GM19467 (cell line): ENCODE measurements around the gene MEIOSIN.
A peak's percentile ranks its signal among the peaks of the same experiment; 100 is the strongest.
"Not testable (repeated sequence)": the region's sequence is repeated elsewhere in the genome, so short reads cannot be mapped to it uniquely, and the experiment has no call there.

Experiments
- ATAC-seq: cut with Tn5 transposase; IDR thresholded peaks from one replicate; pipeline ENCODE4 v1.9.1; 2021; ENCODE audit warnings: mild to moderate bottlenecking, moderate library complexity; ENCODE audit not compliant: unreplicated experiment

MEIOSIN gene

DNA sequence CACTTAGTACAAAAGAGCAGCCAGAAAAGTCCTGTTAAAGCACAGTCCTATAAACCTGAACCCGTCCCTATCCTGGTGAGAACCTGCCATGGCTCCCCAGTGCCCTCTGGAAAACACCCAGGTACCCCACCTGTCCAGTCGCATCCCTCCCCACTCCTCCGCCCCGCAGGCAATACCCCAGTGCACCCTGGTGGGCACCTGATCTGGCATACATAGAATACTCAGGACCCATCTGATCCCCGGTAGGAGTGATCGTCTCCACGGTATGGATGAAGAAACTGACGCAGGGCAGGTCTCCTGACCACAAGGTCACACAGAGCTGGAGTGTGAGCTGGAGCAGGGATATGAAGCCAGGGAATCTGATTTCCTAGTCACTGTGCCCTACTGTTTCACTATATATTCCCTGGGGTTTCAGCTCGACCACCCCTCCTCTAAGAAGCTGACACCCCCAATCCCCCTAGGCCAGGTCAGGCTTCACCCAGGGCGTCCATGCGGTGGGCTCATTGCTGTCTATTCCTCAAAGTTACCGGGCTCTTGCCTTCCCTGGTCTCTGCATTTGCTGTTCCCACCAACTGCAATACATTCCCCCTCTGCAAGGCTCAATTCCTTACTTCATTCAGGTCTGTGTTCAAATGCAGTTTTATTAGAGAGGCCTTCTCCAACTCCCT lies 15.1 kb upstream of the MEIOSIN start:
- ATAC-seq = no peak

DNA sequence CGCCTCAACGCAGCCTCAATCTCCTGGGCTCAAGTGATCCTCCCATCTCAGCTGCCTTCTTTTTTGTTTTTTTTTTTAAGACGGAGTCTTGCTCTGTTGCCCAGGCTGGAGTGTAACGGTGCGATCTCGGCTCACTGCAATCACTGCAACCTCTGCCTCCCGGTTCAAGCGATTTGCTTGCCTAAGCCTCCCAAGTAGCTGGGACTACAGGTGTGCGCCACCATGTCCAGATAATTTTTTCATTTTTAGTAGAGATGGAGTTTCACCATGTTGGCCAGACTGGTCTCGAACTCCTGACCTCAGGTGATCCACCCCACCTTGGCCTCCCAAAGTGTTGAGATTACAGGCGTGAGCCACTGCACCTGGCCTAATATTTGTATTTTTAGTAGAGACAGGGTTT lies 13.2 kb upstream of the MEIOSIN start:
- ATAC-seq = not testable (repeated sequence)

- ATAC-seq = not testable (repeated sequence)
These were observed 4.6 kb upstream of the MEIOSIN start for GRCh38 chr19:45728683-45729082.

DNA sequence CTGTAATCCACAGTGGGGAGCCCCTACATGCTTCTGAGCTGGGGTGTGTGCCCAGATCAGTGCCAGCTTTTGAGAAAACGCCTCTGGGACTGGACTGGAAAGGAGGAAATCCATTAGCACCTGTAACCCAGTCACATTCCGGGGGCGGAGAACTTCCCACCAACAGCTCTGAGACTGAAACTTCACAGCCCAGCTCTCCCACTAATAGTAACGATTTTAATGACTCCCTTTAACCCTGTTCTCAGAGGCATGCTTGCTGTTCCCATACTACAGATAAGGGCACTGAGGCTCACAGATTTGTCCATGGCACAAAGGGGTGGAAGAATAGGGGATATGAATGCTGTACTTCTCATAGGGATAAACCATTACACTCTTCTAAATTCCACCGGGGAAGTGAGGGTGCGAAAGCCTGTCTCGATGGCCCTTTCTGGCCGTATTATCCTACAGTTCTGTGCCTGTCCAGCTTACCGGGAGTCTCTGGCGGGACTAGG lies 3.4 kb upstream of the MEIOSIN start:
- ATAC-seq = no peak

- ATAC-seq = peak; percentile 91
These were observed 2.6 kb upstream of the MEIOSIN start, which contains the start of gene FBXO46 for GRCh38 chr19:45730368-45731288. Gene FBXO46, minus strand, starts transcription at chr19:45730896. Its CDS starts 17,401 bp downstream, at chr19:45713495.

- ATAC-seq = no peak
These were observed 6.5 kb downstream of the MEIOSIN start for GRCh38 chr19:45739498-45740439.

GRCh38 chr19:45742969-45743368 lies 9.7 kb downstream of the MEIOSIN start:
- no peak for ATAC-seq

GRCh38 chr19:45745606-45746005 lies 12.4 kb downstream of the MEIOSIN start:
- no peak for ATAC-seq

- no peak for ATAC-seq
These were observed 13.6 kb downstream of the MEIOSIN start for GRCh38 chr19:45746866-45747265.

DNA sequence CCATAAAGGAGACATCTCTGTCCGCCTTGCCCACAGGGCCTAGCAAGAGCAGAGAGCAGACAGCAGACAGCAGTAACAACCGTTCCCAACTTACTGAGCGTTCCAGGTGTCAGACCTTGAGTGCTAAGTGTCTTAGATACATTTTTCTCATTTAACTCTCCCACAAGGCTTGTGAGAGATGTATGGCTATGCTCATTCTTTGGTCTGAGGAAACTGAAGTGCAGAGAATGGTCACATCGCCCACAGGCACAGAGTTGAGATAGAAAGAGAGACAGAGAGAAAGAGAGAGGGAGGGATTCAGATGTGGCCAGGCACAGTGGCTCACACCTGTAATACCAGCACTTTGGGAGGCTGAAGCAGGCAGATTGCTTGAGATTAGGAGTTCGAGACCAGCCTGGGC lies 14.3 kb downstream of the MEIOSIN start:
- ATAC-seq = no peak

GRCh38 chr19:45751483-45751882 lies 18.2 kb downstream of the MEIOSIN start:
- not testable (repeated sequence) for ATAC-seq

DNA sequence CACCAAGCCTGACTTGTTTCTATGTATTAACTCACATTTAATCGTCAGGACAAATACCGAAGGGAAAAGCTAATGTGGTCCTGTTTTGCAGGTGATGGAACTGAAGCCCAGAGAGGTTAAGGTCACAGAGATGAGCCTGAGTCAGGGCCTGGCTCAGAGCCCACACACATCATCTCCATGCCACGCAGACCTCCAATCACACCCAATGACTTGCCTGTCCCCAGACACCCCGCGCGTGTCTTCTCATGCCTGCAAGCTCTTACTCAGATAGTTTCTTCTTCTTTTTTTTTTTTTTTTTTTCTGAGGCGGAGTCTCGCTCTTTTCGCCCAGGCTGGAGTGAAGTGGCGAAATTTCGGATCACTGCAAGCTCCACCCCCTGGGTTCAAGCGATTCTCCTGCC lies 19.4 kb downstream of the MEIOSIN start:
- ATAC-seq = no peak

GRCh38 chr19:45753548-45753947 lies 20.3 kb downstream of the MEIOSIN start:
- ATAC-seq = no peak

GRCh38 chr19:45754323-45754722 lies 21.1 kb downstream of the MEIOSIN start:
- ATAC-seq = no peak

DNA sequence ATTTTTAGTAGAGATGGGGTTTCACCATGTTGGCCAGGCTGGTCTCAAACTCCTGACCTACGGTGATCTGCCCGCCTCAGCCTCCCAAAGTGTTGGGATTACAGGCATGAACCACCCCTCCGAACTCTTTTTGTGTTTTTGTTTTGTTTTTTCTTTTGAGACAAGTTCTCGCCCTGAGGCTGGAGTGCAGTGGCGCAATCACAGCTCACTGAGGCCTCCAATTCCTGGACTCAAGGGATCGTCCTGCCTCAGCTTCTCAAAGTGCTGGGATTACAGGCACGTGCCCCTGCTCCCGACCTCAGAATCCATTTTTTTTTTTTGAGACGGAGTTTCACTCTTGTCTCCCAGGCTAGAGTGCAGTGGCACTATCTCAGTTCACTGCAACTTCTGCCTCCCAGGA lies 24.5 kb downstream of the MEIOSIN start:
- ATAC-seq = no peak

GRCh38 chr19:45758921-45759320 lies 25.7 kb downstream of the MEIOSIN start:
- ATAC-seq = no peak

DNA sequence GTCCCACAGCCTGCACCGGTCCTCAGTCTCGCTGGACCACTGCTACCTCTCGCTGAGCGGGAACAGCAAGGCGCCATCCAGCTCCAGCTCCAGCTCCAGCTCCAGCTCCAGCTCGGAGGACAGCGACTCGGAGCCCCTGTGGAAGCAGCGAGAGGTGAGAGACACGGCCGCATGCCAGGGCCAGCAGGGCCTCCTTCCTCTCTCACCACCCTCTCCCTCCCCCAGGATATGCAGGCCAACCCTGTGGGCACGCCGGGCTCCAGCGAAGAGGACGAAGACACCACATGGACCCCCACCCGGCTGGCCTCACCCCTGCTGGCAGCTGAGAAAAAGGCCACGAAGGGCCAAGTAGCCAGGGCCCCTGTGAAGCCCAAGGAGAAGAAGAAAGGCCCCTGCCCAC lies 28.5 kb downstream of the MEIOSIN start:
- no peak for ATAC-seq

GRCh38 chr19:45762870-45763631 lies 29.8 kb downstream of the MEIOSIN start:
- no peak for ATAC-seq

DNA sequence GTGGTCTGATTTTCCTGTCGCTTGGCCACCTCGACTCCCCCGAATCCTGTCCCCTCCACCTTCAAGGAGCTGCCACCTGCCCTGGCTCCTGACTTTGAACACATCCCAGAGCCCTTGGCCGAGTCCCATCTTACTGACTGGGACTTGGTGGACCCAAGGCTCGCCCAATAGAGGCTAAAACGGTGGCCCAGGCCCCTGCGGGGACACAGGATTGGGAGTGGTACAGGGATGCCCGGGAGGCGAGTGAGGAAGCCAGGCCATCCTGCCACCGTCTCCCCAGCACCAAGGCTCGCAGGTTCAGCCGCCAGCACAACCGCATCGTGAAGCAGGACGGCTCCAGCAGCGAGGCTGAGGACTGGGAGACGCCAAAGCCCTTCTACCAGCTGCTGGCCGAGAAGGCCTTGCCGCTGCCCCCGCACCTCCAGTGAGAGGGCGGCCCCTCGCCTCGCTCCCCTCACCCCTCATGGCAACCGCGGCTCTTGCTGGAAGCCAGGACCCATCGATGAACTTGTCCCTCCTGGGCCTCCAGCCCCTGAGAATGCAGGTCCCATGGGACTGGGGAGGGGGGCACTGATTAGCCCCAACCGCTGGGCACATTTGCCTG lies 30.6 kb downstream of the MEIOSIN start:
- ATAC-seq = no peak

DNA sequence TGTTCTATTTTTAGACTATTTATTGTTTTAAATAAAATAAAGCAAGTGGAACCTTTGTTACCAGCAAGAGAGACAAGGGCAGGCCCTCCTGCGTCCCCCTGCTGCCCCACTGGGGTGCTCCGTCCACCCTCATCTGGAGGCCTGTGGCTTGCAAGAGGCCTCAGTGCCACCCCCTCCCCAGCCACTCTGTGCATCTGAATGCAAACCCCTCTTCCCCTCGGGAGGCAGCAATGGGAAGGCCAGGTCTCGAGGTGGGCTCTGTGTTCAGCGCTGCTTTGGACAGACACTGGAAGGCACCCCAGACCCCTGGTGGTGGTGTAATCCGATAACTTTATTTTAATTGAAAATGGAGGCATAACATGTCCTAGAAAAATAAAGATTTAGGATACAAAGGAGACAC lies 31.2 kb downstream of the MEIOSIN start:
- ATAC-seq = no peak
